Measurements from ENCODE around the gene FRMD6. TPM values are rescaled to one million over a fixed set of nuclear protein-coding genes. Genes with fewer than 3 reads are reported as not detected.

The FRMD6 gene
- total RNA-seq, 1 experiment from 2014 or later, result 9.6 TPM

DNA sequence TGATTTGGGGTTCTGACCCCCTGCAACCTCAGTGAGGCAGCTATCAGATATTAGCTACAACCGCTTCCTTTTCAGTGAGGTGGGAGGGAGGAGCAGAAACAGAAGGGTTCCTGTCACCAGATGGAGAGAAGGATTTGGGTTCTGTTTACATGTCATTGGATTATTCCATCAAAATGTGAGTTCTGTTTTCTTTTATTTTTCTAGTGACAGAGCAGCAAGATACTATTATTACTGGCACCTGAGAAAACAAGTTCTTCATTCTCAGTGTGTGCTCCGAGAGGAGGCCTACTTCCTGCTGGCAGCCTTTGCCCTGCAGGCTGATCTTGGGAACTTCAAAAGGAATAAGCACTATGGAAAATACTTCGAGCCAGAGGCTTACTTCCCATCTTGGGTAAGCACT, 52.8 kb downstream of the FRMD6 start:
- peaks cover 12 to 16% of the 10 kb centered on the region in 2 experiments for H3K4me1 Mint-ChIP-seq

More for the DNA sequence above, 52.8 kb downstream of the FRMD6 start:
- Histone ChIP-seq H3T11ph (ENCODE audit: low read length) (no peak overlapping the region), H3K56ac (ENCODE audit: insufficient read length, low read depth, low read length) (no peak overlapping the region), H4K91ac (ENCODE audit: insufficient read length, low read depth, low read length) (no peak overlapping the region), H2AFZ (ENCODE audit: low read length) (no peak overlapping the region), H2BK20ac (ENCODE audit: low read depth, low read length, poor library complexity, severe bottlenecking) (no peak overlapping the region), H2BK12ac (ENCODE audit: insufficient read length, low read depth, low read length) (no peak overlapping the region), H4K20me1 (ENCODE audit: control insufficient read depth, insufficient read depth, insufficient read length) (no peaks in the 10 kb centered on the region), H3K23me2 (ENCODE audit: insufficient read length, low read depth, low read length, poor library complexity, severe bottlenecking) (no peaks in the 10 kb centered on the region), H2AK5ac (ENCODE audit: insufficient read length, low read length) (no peak overlapping the region), H3K79me2 (ENCODE audit: insufficient read depth, low read length) (no peaks in the 10 kb centered on the region), H4K8ac (replicated peaks; ENCODE audit: insufficient read length, low read depth, low read length) (no peak overlapping the region), H3K9ac (ENCODE audit: extremely low read depth, insufficient read length, low read length) (no peak overlapping the region), H3K23ac (ENCODE audit: insufficient read length, low read depth, low read length) (no peak overlapping the region), H3K4me2 (ENCODE audit: insufficient read depth, insufficient read length, low read length) (no peak overlapping the region), H2BK15ac (ENCODE audit: low read depth, low read length) (no peak overlapping the region), H3K27me3 (ENCODE audit: insufficient read depth, low read length) (no peaks in the 10 kb centered on the region), H3K4ac (ENCODE audit: low read depth, low read length) (no peak overlapping the region), H3K4me1 (ENCODE audit: insufficient read depth, low read length) (no peaks in the 10 kb centered on the region), H2BK120ac (ENCODE audit: low read depth, low read length, poor library complexity, severe bottlenecking) (no peak overlapping the region), H3K9me3 (ENCODE audit: control insufficient read depth, low read depth, low read length) (no peaks in the 10 kb centered on the region), H3K14ac (ENCODE audit: insufficient read depth, low read length) (no peak overlapping the region), H2BK5ac (ENCODE audit: insufficient read length, low read length) (no peak overlapping the region), H3K27ac (ENCODE audit: insufficient read length, low read depth, low read length) (no peak overlapping the region), H4K5ac (ENCODE audit: insufficient read length, low read depth, low read length) (no peak overlapping the region), H3K18ac (ENCODE audit: insufficient read length, low read depth, low read length) (no peak overlapping the region), H3K79me1 (ENCODE audit: insufficient read depth, low read depth, low read length, poor library complexity, severe bottlenecking) (no peaks in the 10 kb centered on the region)
- H3K27ac Mint-ChIP-seq, result peak overlapping the region in 1 of 3 experiments; percentile 81; a peak in 3 of 7 replicates
- H3K9me3 Mint-ChIP-seq, result no peaks in the 10 kb centered on the region
- no peaks in the 10 kb centered on the region for H3K27me3 Mint-ChIP-seq (ENCODE audit: low read depth)
- H3K36me3 Mint-ChIP-seq (ENCODE audit: insufficient read depth in 1 of 3, low read depth in 3 of 3), result peaks cover 0 to 4% (median 4%) of the 10 kb centered on the region in 3 experiments; a peak in 3 of 7 replicates
- TF ChIP-seq, protein P1, sequence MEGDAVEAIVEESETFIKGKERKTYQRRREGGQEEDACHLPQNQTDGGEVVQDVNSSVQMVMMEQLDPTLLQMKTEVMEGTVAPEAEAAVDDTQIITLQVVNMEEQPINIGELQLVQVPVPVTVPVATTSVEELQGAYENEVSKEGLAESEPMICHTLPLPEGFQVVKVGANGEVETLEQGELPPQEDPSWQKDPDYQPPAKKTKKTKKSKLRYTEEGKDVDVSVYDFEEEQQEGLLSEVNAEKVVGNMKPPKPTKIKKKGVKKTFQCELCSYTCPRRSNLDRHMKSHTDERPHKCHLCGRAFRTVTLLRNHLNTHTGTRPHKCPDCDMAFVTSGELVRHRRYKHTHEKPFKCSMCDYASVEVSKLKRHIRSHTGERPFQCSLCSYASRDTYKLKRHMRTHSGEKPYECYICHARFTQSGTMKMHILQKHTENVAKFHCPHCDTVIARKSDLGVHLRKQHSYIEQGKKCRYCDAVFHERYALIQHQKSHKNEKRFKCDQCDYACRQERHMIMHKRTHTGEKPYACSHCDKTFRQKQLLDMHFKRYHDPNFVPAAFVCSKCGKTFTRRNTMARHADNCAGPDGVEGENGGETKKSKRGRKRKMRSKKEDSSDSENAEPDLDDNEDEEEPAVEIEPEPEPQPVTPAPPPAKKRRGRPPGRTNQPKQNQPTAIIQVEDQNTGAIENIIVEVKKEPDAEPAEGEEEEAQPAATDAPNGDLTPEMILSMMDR (conservative IDR thresholded peaks at IDR 0.05), result no peak; the same call in 2 of the 3 replicates
- no peak overlapping the region for H3K4me3 Mint-ChIP-seq
- peak; percentile 50 for DNase-seq
- no CpG with 5 or more reads among the region's 3 CpGs for WGBS (ENCODE audit: extremely low coverage, insufficient read length, low lambda C conversion rate)

Data from H9 (cell line).